Middle frontal gyrus (tissue), 1 donor: ENCODE data around the gene IFIT3.
A peak's percentile ranks its signal among the peaks of the same experiment; 100 is the strongest.
"Not testable (repeated sequence)": the region's sequence is repeated elsewhere in the genome, so short reads cannot be mapped to it uniquely, and the experiment has no call there.

Source experiments
- DNase-seq: peaks from one replicate; pipeline ENCODE4 v3.0.0-alpha.2; 2015; ENCODE audit warnings: low spot score; ENCODE audit errors: extremely low spot score

IFIT3 gene

DNA sequence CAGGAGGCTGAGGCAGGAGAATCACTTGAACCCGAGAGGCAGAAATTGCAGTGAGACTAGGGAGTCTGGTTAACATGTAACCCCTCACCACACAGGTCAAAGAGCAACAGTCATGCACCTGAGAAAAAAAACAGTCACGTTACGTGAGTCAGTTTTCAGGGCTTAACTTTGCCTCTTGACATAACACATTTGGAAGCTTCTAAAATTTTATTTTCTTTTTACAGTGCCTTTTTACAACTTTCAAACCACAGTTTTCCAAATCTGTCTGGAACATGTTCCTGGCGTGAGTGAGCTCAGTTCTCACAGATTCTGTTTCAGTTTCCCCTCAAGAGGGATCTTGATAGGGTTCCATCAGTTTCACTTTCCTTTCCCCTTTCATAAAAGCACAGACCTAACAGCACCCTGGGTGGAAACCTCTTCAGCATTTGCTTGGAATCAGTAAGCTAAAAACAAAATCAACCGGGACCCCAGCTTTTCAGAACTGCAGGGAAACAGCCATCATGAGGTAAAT is 4.4 kb downstream of the IFIT3 start:
- no peak for DNase-seq

- no peak for DNase-seq
These were observed 7.4 kb downstream of the IFIT3 start for GRCh38 chr10:89335226-89335625.

DNA sequence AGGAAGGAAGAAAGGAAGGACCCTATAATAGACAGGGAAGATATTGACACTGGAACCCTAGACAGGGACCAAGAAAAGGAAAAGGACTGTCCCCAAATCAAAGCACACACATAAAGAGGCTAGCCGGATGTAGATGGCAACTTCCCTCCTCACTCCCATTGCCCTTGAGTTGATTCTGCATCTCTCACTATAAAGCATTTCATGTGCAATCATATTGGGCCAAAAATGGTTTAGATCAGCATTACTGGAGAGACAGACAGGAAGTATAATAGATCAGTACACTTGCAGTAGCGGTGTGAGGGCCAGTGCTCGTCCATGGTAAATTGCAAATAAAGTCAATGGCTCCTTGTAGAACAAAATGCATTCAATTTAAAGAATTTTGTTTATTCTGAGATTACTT is 8.4 kb downstream of the IFIT3 start:
- no peak for DNase-seq

- no peak for DNase-seq
These were observed 9.7 kb downstream of the IFIT3 start for GRCh38 chr10:89337484-89337883.

DNA sequence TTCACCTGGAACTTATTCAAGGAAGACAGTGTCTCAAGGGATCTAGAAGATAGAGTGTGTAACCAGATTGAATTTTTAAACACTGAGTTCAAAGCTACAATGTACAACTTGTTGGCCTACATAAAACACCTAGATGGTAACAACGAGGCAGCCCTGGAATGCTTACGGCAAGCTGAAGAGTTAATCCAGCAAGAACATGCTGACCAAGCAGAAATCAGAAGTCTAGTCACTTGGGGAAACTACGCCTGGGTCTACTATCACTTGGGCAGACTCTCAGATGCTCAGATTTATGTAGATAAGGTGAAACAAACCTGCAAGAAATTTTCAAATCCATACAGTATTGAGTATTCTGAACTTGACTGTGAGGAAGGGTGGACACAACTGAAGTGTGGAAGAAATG is 10.9 kb downstream of the IFIT3 start:
- DNase-seq = no peak

DNA sequence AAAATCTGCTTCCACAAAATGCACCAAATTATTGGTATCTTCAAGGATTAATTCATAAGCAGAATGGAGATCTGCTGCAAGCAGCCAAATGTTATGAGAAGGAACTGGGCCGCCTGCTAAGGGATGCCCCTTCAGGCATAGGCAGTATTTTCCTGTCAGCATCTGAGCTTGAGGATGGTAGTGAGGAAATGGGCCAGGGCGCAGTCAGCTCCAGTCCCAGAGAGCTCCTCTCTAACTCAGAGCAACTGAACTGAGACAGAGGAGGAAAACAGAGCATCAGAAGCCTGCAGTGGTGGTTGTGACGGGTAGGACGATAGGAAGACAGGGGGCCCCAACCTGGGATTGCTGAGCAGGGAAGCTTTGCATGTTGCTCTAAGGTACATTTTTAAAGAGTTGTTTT is 12.1 kb downstream of the IFIT3 start:
- DNase-seq = no peak

- no peak for DNase-seq
These were observed 13.9 kb downstream of the IFIT3 start for GRCh38 chr10:89341649-89342048.

DNA sequence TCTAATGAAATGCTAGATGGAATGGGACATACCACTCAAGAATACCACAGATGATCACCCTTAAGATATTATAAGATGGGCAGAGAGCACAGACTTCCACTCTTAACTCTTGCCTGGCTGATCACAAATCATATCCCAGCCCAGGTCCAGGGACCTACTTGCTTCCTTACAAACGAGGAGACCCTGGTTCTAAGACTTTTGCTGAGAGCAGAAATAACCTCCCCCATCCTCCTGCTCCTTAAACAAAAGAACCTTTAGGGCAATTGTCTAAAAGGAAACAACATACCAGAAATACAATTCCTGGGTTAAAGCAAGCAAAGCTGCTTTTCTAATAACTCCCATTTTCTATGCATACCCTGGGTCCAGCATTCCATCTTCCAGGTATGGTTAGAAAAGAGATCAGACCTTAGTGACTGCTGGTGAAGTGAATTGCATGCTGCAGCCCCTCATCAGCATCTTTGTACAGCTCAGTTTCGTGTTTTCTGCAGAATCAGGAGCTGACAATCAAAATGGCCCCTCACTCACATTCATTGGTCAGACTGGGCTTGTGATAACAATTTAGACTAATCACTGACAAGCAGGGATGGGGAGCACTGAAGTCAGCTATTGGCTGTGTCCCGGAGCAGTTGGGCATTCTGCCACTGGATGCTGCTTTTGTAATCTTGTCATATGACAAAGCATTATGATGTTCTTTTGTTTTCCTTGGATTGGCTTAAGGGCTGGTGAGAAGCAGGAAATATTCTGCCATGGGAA is 14.6 kb downstream of the IFIT3 start:
- peak; percentile 92 for DNase-seq

- no peak for DNase-seq
These were observed 15.4 kb downstream of the IFIT3 start for GRCh38 chr10:89343089-89343767.

DNA sequence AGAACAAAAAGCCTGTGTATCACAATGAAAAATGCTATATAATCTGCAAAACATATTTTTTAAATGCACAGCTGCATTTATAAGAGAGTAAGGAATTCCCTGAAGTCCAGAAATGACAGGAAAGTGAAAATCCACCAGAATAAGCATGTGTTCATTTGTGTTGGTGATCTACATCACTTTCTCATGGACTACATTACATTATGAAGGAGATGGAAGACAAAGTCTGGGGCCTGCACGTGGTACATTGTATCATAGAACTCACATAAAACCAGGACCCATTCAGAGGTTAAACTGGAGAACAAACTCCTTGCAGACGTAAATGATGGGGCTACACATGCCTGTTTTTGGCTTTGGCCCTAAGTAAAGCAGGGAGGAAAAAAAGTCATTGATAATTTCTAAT is 16.4 kb downstream of the IFIT3 start:
- no peak for DNase-seq

GRCh38 chr10:89345367-89346000 is 17.7 kb downstream of the IFIT3 start:
- DNase-seq = no peak

DNA sequence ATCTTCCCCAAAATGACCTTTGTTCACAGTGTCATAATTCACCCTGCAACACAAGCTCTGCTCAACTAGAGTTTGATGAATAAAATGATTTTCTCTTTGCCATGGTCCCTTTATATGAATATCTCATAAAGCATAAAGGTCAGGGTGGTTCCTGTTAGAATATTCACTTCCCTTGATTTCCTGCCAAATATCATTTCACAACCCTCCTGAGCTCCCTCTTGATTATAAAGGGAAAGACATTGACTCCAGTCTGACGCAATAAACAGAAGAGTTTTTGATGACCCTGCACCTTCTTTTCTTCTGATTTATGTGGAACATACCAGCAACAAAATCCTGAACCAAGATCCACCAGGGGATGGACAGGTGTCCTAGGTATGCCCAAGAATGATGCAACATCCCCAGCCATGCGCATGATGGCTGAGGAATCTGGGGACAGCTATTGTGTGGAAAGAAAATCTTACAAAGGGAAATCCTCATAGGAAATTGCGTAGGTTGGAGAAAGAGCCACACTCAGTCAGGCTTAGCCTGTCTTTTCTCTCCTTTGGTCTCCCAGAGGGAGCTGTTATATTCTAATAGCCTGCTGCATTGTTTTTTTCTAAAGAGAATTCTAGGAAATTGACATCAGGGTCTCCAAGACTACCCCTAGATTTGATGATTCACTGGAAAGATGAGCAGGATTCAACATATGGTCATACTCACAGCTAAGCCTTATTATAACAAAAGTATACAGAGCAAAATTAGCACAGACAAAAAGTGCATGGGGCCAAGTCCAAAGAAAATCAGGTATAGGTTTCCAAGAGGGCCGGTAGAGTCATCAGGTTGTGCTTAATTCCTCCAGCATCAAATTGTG is 18.8 kb downstream of the IFIT3 start:
- no peak for DNase-seq

- DNase-seq = no peak
These were observed 20.1 kb downstream of the IFIT3 start for GRCh38 chr10:89347701-89348457.

- no peak for DNase-seq
These were observed 20.7 kb downstream of the IFIT3 start for GRCh38 chr10:89348481-89348880.

DNA sequence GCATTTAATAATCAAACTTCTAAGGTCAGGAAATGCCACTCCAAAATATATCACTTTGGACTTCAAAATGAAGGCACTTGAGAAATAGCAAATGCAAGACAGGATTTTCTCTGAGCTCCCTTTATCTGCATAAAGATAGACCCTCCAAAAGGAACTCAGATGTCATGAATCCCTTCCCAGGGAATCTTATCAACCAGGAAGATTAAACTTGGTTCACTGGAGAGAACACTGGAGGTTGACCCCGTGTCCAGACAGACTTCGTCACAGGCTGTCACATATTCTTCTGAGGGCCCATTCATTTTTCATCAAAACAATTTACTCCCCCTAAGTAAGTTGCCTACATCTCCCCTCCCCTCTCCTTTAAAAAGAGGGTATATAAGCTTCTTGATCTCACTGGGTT is 21.2 kb downstream of the IFIT3 start:
- DNase-seq = no peak

DNA sequence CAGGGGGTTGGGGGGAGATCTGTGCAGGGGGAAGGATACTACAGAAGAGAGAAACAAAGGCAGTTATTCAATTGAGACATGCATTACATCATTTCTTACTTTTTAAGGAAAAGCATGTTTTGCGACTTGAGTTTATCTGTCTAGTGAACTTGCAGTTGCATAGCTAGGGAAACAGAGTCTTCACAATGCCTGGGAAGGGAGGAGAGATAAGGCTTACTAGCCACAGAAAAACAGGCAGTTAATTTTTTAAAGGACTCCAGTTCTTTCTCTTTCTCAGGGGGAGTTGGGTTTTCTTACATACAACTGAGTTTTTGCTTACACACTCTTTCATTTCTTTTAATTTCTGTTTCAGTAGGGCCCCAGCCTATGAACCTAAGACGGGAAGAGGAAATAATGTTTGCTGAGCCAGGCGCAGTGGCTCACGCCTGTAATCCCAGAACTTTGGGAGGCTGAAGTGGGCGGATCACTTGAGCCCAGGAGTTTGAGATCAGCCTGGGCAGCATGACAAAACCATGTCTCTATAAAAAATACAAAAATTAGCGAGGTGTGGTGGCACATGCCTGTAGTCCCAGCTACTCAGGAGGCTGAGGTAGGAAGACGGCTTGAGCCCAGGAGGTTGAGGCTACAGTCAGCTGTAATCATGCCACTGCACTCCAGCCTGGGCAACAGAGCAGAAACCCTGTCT is 23.0 kb downstream of the IFIT3 start:
- DNase-seq = not testable (repeated sequence)

DNA sequence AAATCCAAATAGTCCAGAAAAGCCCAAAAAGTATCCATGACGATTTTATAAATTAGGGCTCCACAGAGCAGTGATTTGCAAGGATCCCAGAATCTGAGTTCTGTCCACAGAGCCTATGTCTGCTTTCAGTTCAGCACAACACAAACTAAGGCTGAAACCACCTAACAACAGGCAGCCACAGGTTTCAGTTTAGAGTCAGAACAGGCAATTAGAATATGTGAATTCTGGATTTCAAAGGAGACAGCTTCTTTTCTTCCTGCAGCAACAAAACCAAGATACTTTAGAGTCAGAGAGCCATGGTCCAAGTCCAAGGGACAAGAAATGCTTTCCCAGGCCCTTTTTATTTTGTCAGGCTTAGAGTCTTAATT is 23.6 kb downstream of the IFIT3 start:
- no peak for DNase-seq

GRCh38 chr10:89351780-89352597 is 24.2 kb downstream of the IFIT3 start:
- no peak for DNase-seq

DNA sequence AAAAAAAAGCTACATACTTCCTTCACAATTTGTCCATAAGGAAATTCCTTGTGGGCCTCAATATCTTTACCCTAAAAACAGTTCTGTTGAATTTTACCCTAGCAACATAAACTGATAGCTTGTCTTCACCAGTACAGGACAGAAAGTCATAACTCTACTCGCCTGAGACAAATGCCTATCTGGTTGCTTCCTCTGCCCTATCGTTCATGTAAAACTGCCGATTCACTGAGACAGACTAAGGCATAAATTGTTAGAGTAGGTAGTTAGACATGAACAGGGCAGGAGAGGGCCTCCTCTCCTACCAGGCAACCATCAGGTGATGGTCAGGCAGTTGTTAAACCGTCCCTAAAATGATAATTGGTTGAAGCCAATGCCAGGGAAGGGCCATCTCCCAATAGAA is 25.0 kb downstream of the IFIT3 start:
- DNase-seq = no peak
